Measurements from ENCODE around the gene HINFP. TPM values are rescaled to one million over a fixed set of nuclear protein-coding genes. Genes with fewer than 3 reads are reported as not detected.
A peak's percentile ranks its signal among the peaks of the same experiment; 100 is the strongest.
"Not testable (repeated sequence)": the region's sequence is repeated elsewhere in the genome, so short reads cannot be mapped to it uniquely, and the experiment has no call there.

The HINFP gene
- total RNA-seq, 2 donors from 2014 or later: 12.9 to 17.5 TPM

DNA sequence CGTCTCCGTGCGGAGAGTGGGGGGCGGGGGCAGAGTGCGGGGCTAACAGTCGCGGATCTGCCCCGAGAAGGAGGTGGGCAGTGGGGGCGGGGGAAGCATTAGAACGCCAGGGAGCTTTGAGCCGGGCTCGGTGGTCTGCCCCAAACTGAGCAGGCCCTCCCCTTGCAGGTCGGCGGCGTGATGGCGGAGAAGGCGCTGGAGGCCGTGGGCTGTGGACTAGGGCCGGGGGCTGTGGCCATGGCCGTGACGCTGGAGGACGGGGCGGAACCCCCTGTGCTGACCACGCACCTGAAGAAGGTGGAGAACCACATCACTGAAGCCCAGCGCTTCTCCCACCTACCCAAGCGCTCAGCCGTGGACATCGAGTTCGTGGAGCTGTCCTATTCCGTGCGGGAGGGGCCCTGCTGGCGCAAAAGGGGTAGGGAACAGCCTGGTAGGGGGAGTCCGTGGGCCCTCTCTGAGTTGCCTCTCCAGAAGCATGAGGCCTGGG is 28.5 kb downstream of the HINFP start:
- ATAC-seq (peak in 1 of 2 donors; percentile 6), DNase-seq (no peak)
- intact Hi-C loops (cut with DNase I): no loop called here

GRCh38 chr11:119152043-119152442 is 30.7 kb downstream of the HINFP start:
- no peak for ATAC-seq
- no peak for DNase-seq
- intact Hi-C loops (cut with DNase I): no loop called here

- DNase-seq: no peak
- ATAC-seq: no peak
- intact Hi-C loops (cut with DNase I): no loop called here
These were observed 31.2 kb downstream of the HINFP start for GRCh38 chr11:119152604-119153003.

DNA sequence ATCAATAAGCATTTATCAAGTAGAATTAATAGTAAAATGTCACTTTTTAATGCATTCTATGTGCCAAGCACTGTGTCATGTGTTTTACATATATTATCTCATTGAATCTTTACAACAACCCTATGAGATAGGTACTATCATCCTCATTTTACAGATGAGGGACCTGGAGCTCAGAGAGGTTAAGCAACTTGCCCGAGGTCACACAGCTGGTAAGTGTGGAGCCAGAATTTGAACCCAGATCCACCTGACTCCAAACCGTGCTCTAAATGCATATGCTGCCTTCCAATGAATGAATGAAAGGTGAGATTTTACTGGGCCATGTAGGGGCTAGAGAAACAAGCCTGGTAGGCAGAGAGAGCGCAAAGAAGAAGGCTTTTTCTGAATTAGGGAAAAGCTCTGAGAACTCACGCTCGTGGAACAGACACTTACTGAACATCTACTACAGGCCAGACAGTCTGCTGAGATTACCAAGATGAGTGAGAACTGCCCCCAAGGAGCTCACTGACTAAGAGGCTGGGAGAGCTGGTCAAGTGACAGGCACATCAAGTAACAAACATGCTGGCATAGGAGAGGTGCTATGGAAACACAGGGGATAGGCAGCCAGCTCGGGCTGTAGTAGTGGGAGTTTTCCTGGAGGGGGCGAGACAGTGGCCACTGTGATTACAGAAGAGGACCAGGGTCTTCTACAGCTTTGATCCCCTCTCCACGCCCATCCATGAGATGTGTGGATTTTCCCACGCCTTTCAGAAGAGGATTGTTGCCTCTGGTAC is 31.9 kb downstream of the HINFP start:
- intact Hi-C loops (cut with DNase I): no loop called here
- ATAC-seq (no peak), DNase-seq (no peak)

DNA sequence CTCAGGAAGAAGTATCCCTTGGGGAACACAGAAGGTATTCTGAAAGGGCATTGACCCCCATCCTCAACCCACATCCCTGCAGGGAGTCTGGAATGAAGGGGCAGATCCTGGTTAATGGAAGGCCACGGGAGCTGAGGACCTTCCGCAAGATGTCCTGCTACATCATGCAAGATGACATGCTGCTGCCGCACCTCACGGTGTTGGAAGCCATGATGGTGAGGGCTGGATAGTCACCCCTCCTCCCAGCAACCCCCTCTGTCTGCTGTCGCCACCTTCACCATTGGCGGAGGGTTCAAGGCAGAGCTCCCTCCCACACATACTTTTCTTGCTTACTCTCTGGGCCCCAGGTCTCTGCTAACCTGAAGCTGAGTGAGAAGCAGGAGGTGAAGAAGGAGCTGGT is 32.8 kb downstream of the HINFP start:
- no peak for ATAC-seq
- intact Hi-C loops (cut with DNase I): no loop called here
- no peak for DNase-seq

DNA sequence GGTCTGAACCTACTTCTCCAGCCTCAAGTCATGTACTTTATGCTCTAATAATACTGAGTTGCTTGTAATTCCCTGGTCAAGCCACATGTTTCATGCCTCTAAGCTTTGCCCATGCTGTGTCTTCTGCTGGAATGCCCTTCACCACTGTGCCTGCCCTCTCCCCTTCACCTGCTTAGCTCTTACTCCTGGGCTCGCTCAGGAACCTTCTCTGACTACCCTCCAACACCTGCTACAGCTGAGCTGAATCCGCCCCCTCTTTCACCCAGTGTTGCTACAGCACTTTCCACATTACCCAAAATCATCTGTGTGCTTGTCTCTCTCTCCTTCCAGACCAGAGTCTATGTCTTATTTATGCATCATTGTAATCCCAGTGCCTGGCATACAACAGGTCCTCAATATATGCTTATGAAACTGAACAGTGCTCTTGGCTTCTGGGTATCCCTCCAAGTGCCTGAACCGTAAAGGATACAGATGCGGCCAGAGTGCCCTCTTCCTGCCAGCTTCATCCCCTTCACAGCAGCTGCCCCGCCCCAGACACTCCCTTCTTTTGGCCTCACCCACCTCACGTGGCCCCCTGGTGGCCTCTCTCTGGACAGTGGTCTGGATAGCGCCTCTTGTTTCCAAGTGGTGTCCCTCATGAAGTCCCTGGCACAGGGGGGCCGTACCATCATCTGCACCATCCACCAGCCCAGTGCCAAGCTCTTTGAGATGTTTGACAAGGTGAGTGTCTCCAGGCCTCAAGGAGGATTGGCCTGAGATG is 34.5 kb downstream of the HINFP start:
- intact Hi-C loops (cut with DNase I): no loop called here
- ATAC-seq: no peak
- DNase-seq: no peak

DNA sequence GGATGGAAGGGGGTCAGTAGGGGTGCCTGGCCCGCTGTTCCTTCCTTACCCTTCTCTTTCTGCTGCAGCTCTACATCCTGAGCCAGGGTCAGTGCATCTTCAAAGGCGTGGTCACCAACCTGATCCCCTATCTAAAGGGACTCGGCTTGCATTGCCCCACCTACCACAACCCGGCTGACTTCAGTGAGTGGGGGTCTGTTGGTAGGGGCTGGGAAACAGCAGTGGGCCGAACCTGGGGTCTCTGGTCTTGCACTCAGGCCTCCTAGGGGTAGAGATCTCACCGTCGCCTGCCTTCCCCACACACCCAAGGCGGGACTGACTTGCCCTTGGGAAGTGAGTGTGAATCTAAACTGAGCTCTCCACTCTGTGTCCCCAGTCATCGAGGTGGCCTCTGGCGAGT is 35.1 kb downstream of the HINFP start:
- DNase-seq (no peak), ATAC-seq (no peak)
- intact Hi-C loops (cut with DNase I): no loop called here

DNA sequence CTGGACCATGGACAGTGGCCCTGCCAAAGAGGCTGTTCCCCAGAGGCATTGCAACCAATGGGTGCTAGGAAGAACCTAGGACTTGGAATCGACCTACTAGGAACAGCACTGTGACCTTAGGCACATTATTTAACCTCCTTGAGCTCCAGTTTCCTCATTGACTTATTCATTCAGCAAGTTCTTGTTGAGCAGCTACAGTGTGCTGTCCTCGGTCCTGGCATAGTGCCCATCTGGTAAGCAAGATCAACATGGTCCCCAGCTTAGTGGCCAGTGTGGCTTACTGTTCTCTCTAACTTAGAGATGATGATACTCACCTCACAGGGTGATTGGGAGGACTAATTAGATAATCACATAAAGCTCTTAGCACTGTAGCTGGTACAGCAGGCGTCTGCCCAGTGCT is 35.7 kb downstream of the HINFP start:
- DNase-seq (no peak), ATAC-seq (no peak)
- intact Hi-C loops (cut with DNase I): no loop called here

GRCh38 chr11:119158467-119158866 is 37.1 kb downstream of the HINFP start:
- intact Hi-C loops (cut with DNase I): no loop called here
- DNase-seq (no peak), ATAC-seq (no peak)

DNA sequence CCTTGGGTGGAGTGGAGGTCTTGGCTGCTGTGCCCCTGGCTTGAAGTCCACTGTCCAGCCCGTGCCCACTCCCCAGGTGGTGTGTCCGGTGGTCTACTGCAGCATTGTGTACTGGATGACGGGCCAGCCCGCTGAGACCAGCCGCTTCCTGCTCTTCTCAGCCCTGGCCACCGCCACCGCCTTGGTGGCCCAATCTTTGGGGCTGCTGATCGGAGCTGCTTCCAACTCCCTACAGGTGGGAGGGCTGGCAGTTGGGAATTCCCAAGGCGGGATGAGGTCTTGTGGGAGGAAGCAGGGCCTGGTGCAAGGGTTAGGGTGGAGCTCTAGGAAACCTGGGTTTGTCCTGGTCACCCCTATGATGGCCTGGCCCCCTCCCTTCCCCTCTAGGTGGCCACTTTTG is 38.8 kb downstream of the HINFP start:
- no peak for DNase-seq
- intact Hi-C loops (cut with DNase I): no loop called here
- ATAC-seq: no peak

DNA sequence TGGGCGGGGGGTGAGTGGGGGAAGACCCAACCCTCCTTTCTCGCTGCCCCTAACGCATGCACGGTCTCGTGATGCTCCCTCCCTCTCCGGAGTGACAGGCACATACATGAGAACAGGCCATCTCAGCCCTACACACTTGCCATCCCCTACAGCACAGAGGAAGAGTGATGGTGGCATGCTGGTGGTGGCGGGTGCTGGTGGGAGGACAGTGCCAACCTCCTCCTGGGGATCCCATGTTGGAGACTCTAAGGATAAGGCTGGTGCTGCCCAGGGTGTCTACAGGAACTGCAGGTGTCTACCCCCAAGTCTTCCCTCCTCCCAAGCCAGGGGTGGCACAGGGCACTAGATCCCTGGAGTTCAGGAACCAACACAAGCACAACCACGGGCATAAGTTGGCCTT is 40.5 kb downstream of the HINFP start:
- intact Hi-C loops (cut with DNase I): no loop called here
- ATAC-seq (no peak), DNase-seq (no peak)

- DNase-seq (no peak), ATAC-seq (no peak)
- intact Hi-C loops (cut with DNase I): no loop called here
These were observed 45.1 kb downstream of the HINFP start for GRCh38 chr11:119166368-119167076.

- intact Hi-C loops (cut with DNase I): not testable (repeated sequence)
These were observed 45.7 kb downstream of the HINFP start for GRCh38 chr11:119167077-119167458.

DNA sequence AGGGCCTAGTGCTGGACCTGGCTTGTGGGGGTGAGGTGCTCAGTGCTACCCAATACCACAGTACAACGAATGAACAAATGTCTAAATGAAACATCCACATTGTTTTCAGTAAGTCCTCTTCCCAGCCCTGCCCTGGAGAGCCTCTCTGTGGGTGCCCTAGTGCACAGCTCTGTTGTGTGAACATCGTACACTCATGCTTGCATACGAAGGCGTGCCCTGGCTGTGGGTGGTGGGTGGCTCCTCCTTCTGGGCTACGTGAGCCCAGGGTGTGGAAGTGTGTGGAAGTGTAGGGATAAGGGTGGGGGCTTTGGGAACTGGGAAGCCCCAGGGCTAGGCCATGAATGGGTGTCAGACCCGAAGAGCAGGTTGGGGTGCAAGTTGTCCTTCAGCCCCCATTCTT is 46.6 kb downstream of the HINFP start:
- no peak for DNase-seq
- intact Hi-C loops (cut with DNase I): no loop called here
- peak in 1 of 2 donors; percentile 58 for ATAC-seq

More at GRCh38 chr11:119167077-119167458, 45.7 kb downstream of the HINFP start:
- not testable (repeated sequence) for DNase-seq, ATAC-seq

GRCh38 chr11:119168471-119169281 is 47.3 kb downstream of the HINFP start, which contains the start of gene NLRX1:
Gene NLRX1, plus strand, starts transcription at chr11:119168725. Its CDS starts 2,679 bp downstream, at chr11:119171404.
- intact Hi-C loops (cut with DNase I): no loop called here
- ATAC-seq (peak; percentile 96), DNase-seq (peak; percentile 87)

- ATAC-seq: peak; percentile 71 to 75
- peak; percentile 52 for DNase-seq
- intact Hi-C loops (cut with DNase I): no loop called here
These were observed 47.9 kb downstream of the HINFP start for GRCh38 chr11:119169282-119169719.

DNA sequence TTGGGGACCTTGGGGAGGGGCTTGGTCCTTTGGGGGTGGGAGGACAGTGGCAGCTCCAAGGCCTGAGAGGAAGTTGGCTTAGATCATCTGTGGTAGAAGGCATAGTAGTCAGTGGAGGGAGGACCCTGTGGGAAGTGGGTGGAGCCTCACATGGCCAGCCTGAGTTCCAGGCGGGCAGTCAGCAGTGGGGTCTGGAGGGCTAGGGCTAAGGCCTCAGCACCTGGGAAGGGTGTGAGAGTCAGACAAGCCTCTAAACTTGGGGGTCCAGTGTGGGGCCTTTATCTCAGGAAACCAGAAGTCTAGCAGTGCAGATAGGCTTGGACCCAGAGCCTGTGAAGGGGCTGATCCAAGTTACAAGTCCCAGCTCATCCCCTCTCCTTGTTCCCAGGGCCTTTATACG is 51.1 kb downstream of the HINFP start:
- intact Hi-C loops (cut with DNase I): no loop called here
- DNase-seq (peak; percentile 38), ATAC-seq (no peak)

- intact Hi-C loops (cut with DNase I): no loop called here
- no peak for DNase-seq
- ATAC-seq: no peak
These were observed 52.1 kb downstream of the HINFP start for GRCh38 chr11:119173453-119173852.
